Daoy (cell line): ENCODE data around the gene TMEM101. TPM values are rescaled to one million over a fixed set of nuclear protein-coding genes. Genes with fewer than 3 reads are reported as not detected.
"Not testable (repeated sequence)": the region's sequence is repeated elsewhere in the genome, so short reads cannot be mapped to it uniquely, and the experiment has no call there.

ENCODE experiments used
- DNase-seq: peaks from one replicate; pipeline ENCODE4 v3.0.0-alpha.2; 2015; ENCODE audit warnings: low read depth
- total RNA-seq: library from RNA; depleted of rRNA; stranded (reverse); fragments of >200 nt; shearing (Covaris generic); gene quantifications from 2 replicates; pipeline ENCODE4 v1.2.3, GENCODE V29; 2014; rRNA removed

The TMEM101 gene
- total RNA-seq, 1 experiment from 2014 or later: 31.9 TPM

DNA sequence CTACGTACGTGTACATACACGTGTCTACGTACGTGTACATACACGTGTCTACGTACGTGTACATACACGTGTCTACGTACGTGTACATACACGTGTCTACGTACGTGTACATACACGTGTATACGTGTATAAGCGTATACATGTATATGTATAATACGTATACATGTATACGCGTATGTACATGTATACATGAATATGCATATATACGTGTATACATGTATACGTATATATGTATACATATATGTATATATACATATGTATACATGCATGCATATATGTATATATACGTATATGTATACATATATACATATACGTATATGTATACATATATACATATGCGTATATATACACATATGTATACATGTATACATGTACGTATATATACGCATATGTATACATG lies 38.9 kb downstream of the TMEM101 start:
- DNase-seq: no peak

DNA sequence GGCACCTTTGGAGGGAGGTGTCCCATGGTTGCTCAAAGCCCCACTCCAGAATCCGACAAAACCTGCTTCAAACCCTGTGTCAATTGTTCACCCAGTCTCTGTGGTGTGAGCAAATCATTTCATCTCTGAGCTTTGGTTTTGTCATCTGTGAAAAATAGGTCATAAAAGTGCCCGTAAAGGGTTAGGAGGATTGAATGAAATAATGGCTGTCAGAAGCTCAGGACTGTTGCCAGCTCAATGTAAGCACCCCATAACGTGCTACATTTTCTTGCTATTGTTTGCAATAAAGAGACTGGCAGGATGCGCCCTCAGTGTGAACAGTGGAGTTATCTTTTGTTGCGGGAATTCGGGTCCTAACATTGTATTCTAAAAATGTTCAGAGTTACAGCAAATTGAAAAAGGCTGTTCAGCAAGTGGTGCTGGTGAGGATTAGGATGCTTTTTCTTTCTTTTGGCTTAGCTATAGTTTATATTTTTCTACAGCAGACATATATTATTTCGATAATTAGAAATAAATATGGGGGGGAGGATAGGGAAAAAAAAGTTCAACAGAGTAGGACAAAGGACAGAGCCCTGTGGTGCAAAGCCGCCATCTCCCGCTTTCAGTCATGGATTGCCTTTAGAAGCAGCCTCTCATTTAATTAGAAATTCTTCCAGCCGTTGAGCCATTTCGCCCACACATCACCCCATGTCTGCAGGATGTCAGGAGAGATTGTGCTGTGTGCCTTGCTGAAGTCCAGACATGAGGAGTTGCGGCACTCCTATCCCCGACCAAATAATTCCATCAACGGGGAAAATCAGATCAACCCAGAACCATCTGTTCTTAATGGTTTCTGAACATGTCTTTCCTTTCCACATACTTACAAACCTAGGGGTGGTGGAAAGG lies 40.1 kb downstream of the TMEM101 start:
- no peak for DNase-seq

DNA sequence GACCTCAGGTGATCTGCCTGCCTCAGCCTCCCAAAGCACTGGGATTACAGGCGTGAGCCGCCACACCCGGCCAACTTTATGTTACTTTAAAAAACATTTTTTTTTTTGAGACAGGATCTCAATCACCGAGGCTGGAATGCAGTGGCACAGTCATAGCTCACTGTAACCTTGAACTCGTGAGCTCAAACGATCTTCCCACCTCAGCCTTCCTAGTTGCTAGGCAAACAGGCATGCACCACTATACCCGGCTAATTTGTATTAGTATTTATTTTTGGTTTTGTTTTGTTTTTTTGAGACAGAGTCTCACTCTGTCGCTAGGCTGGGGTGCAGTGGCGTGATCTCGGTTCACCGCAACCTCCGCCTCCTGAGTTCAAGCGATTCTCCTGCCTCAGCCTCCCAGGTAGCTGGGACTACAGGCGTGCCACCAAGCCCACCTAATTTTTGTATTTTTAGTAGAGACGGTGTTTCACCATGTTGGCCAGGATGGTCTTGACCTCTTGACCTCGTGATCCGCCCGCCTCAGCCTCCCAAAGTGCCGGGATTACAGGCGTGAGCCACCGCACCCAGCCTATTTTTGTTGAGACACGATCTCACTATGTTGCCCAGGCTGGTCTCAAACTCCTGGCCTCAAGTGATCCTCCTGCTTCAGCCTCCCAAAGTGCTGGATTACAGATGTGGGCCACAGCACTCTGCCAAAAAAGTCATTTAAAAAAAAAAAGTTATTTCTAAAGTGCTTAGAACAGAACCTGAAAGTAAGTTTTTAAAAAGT lies 42.1 kb downstream of the TMEM101 start:
- not testable (repeated sequence) for DNase-seq

DNA sequence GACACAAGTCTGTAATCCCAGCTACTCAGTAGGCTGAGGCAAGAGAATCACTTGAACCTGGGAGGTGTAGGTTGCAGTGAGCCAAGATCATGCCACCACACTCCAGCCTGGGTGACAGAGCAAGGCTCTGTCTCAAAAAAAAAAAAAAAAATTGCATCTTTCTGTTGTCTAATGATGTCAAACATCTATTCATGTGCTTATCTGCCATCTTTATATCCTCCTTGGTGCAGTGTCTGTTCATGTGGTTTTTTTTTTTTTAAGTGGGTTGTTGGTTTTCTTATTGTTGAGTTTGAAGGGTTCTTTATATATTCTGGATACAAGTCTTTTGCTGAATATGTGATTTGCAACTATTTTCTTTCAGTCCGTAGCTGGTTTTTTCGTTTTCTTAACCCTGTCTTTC lies 43.3 kb downstream of the TMEM101 start:
- DNase-seq: not testable (repeated sequence)

DNA sequence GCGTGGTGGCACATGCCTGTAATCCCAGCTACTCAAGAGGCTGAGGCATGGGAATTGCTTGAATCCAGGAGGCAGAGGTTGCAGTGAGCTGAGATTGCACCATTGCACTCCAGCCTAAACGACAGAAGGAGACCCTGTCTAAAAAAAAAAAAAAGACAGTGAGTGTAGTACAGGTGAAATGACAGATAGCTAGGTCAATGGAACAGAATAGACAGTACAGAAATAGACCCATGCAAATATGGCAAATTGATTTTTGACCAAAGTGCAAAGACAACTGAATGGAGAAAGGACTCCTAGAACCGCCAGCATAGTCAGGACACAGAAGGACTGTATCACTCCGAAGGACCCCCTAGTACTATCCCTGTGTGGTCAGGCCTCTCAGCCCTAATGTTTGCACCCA lies 44.4 kb downstream of the TMEM101 start:
- DNase-seq: no peak

DNA sequence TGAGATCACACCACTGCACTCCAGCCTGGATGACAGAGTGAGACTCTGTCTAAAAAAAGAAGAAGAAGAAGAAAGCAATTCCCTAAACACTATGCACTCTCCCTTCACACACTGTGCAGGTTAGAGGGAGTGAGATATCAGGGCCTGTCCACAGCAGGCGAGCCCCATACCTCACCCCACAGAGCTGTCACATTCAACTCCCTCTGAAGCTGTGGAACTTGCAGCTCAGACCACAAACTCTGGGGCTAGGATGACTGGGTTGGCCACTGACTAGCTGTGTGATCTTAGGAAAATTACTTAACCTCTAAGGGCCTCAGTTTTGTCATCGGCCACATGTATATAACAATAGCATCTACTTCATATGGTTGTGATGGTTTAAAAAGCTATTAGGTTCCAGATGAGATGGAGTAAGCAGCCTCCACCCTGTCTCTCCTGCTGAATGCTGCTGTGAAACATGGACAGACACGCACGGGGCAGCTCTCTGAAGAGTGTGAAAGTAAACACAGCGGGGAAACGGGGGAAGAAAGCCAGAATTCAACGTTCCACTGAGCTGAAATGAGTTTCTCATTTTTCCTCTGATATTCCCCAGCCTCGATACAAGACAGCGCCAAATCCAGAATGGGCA lies 47.4 kb downstream of the TMEM101 start:
- DNase-seq: no peak

DNA sequence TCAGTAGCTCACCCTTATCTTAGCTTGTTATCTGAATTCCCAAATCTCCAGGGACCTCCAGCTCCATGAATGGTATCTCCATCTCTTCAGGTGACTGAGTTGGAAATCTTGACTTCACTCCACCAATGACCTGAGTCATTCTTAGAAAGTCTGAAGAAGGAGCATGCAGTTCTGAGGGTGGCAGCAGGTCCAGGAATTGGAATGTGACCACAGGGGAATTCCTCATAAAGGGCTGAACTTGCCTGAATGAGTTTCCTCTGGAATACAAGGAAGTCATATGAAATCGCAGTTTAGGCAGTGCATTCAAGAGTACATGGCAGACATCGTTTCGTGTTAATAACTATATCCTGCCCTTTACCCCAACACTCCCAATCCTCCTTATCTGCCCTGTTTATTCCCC lies 48.5 kb downstream of the TMEM101 start:
- DNase-seq: no peak

DNA sequence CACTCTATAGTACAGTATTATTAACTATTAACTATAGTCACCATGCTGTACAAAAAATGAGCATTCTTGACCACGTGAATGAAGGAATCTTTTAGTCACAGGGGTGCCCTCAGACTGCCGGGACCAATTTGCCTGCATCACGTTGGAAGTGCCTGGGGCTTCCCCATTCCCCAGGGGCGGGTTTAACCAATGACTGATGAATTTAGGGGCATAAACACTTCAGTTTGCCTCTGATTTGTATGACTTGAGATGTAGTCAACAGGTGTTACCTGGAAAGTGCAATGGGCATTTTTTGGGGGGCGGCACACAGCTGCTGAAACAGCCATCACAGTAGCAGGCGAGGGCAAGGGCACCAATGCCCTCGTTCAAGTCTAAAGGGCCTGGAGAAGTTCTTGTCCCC lies 52.3 kb downstream of the TMEM101 start:
- DNase-seq: no peak

DNA sequence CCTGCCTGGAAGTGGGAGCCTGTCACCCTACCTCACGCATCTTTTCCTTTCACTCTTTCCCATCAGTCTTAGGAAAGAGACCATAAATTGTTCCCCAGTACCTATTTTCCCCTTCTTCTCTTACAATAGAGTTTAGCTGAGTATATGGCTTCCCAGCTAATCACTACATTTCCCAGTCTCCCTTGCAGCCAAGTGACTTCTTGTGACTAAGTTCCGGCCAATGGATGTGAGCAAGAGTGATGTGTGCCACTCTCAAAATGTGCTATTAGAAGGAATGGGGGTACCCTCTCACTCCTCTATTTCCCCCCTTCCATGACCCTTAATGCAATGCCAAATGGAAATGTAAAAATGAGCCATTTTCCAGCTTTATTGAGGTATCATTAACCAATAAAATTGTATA lies 52.8 kb downstream of the TMEM101 start:
- no peak for DNase-seq

DNA sequence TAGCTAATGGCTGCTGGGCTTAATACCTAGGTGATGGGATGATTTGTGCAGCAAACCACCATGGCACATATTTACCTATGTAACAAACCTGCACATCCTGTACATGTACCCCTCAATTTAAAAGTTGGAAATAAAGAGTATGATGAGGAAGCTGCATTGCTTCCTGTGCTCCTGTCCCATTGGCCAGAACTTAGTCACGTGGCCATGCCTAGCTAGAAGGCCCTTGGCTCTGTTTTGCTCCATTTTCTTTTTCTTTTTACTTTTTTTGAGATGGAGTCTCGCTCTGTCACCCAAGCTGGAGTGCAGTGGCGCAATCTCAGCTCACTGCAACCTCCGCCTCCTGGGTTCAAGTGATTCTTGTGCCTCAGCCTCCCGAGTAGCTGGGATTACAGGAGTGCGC lies 53.5 kb downstream of the TMEM101 start:
- not testable (repeated sequence) for DNase-seq

Other genes with a start within 250 kb of the TMEM101 start
- gene DUSP3, start 236.0 kb downstream of the TMEM101 start, total RNA-seq: 14.2 and 17.8 TPM in 2 replicates
- gene CFAP97D1, start 234.5 kb downstream of the TMEM101 start, total RNA-seq: not detected in 2 replicates
- gene MPP3, start 181.8 kb downstream of the TMEM101 start, total RNA-seq: 9.0 and 17.7 TPM in 2 replicates
- 0.51 TPM in 1 of 2 replicates, not detected in the other for gene CD300LG, start 167.8 kb downstream of the TMEM101 start, total RNA-seq
- gene MPP2, start 107.4 kb downstream of the TMEM101 start, total RNA-seq: 1.1 and 1.3 TPM in 2 replicates
- not detected in 2 replicates for gene PPY, start 72.5 kb downstream of the TMEM101 start, total RNA-seq
- gene PYY, start 61.0 kb downstream of the TMEM101 start, total RNA-seq: not detected in 2 replicates
- gene NAGS, start 10.3 kb downstream of the TMEM101 start, total RNA-seq: 0.09 and 1.1 TPM in 2 replicates
- 41.0 and 42.6 TPM in 2 replicates for gene LSM12, start 51.7 kb upstream of the TMEM101 start, total RNA-seq
- gene G6PC3, start 55.8 kb upstream of the TMEM101 start, total RNA-seq: 22.6 and 30.1 TPM in 2 replicates
- 24.0 and 33.1 TPM in 2 replicates for gene HDAC5, start 108.7 kb upstream of the TMEM101 start, total RNA-seq
- gene HROB, start 127.0 kb upstream of the TMEM101 start, total RNA-seq: 4.3 and 7.9 TPM in 2 replicates
- gene ASB16, start 155.7 kb upstream of the TMEM101 start, total RNA-seq: not detected in 2 replicates
- gene TMUB2, start 172.0 kb upstream of the TMEM101 start, total RNA-seq: 7.0 and 9.2 TPM in 2 replicates
- 23.6 and 41.2 TPM in 2 replicates for gene ATXN7L3, start 184.9 kb upstream of the TMEM101 start, total RNA-seq
- gene UBTF, start 204.7 kb upstream of the TMEM101 start, total RNA-seq: 57.9 and 74.4 TPM in 2 replicates